Astrocyte (in vitro differentiated cells and primary cell): ENCODE measurements around the gene PRKG1. TPM values are rescaled to one million over a fixed set of nuclear protein-coding genes. Genes with fewer than 3 reads are reported as not detected.

Experiments
- DNase-seq: peaks from one replicate; pipeline ENCODE4 v3.0.0-alpha.2; 2010; ENCODE audit warnings: low read depth
- FAIRE-seq: peaks from 2 replicates; lab custom pipeline; 2011; peaks lifted over from hg19 to GRCh38; lab: Jason Lieb, UNC
- H2AFZ ChIP-seq: 2 replicates; pipeline ENCODE4 v1.6.0; 2012; ENCODE audit warnings: low read depth, low read length, inconsistent platforms
- H3K27ac ChIP-seq: 2 replicates; pipeline ENCODE4 v1.5.1; 2011; ENCODE audit warnings: low read depth, low read length, inconsistent platforms
- H3K27me3 ChIP-seq: 2 replicates; pipeline ENCODE4 v1.6.0; 2011; ENCODE audit warnings: low read length, inconsistent platforms; ENCODE audit not compliant: insufficient read depth
- H3K36me3 ChIP-seq: 2 replicates; pipeline ENCODE4 v1.5.1; 2011; ENCODE audit warnings: low read length, inconsistent platforms; ENCODE audit not compliant: insufficient read depth
- H3K4me1 ChIP-seq: 2 replicates; pipeline ENCODE4 v1.5.1; 2011; ENCODE audit warnings: low read length, inconsistent platforms; ENCODE audit not compliant: insufficient read depth
- H3K4me2 ChIP-seq: 2 replicates; pipeline ENCODE4 v1.6.0; 2012; ENCODE audit warnings: low read length, inconsistent platforms
- H3K4me3 ChIP-seq: 2 replicates; pipeline ENCODE4 v1.5.1; 2011; ENCODE audit warnings: low read depth, mild to moderate bottlenecking, low read length, inconsistent platforms; ENCODE audit not compliant: insufficient read depth
- H3K79me2 ChIP-seq: 2 replicates; pipeline ENCODE4 v1.6.0; 2012; ENCODE audit warnings: mild to moderate bottlenecking, low read length, inconsistent platforms; ENCODE audit not compliant: insufficient read depth
- H3K9ac ChIP-seq: 2 replicates; pipeline ENCODE4 v1.6.0; 2012; ENCODE audit warnings: mild to moderate bottlenecking, low read length, inconsistent platforms
- H3K9me3 ChIP-seq: 2 replicates; pipeline ENCODE4 v1.5.1; 2012; ENCODE audit warnings: low read depth, mild to moderate bottlenecking, low read length, inconsistent platforms; ENCODE audit not compliant: insufficient read depth
- H4K20me1 ChIP-seq: 2 replicates; pipeline ENCODE4 v1.6.0; 2012; ENCODE audit warnings: low read length, inconsistent platforms; ENCODE audit not compliant: insufficient read depth
- H3K27ac Mint-ChIP-seq: one replicate; pipeline ENCODE4 v1.8.0; 2021; ENCODE audit warnings: mild to moderate bottlenecking, mixed read lengths; ENCODE audit not compliant: unreplicated experiment
- H3K27me3 Mint-ChIP-seq: one replicate; pipeline ENCODE4 v1.8.0; 2021; ENCODE audit warnings: low read depth, mixed read lengths; ENCODE audit not compliant: unreplicated experiment
- H3K36me3 Mint-ChIP-seq: one replicate; pipeline ENCODE4 v1.8.0; 2021; ENCODE audit warnings: low read depth, mixed read lengths; ENCODE audit not compliant: unreplicated experiment
- H3K4me1 Mint-ChIP-seq: one replicate; pipeline ENCODE4 v1.8.0; 2021; ENCODE audit warnings: low read depth, mixed read lengths; ENCODE audit not compliant: unreplicated experiment
- H3K4me3 Mint-ChIP-seq: one replicate; pipeline ENCODE4 v1.8.0; 2021; ENCODE audit warnings: mild to moderate bottlenecking, moderate library complexity, mixed read lengths; ENCODE audit not compliant: unreplicated experiment
- H3K9me3 Mint-ChIP-seq: one replicate; pipeline ENCODE4 v1.8.0; 2021; ENCODE audit warnings: mild to moderate bottlenecking, mixed read lengths; ENCODE audit not compliant: unreplicated experiment
- CTCF ChIP-seq: IDR thresholded peaks from 2 replicates; pipeline ENCODE4 v1.5.1; 2011; ENCODE audit warnings: low read depth, mild to moderate bottlenecking, inconsistent platforms, low read length, moderate library complexity; ENCODE audit not compliant: insufficient read depth
- EZH2 ChIP-seq: IDR thresholded peaks from 2 replicates; pipeline ENCODE4 v1.6.1; 2012; ENCODE audit warnings: mild to moderate bottlenecking, low read length, inconsistent platforms; ENCODE audit not compliant: insufficient read depth
- total RNA-seq: library from RNA; stranded (reverse); gene quantifications from 2 replicates; pipeline ENCODE4 v1.2.1, GENCODE V29; 2021

PRKG1 gene
- total RNA-seq, 1 donor from 2014 or later = 3.1 TPM

GRCh38 chr10:52050429-52051047 lies 976.3 kb downstream of the PRKG1 start:
- no peaks in the 10 kb centered on the region for H3K27me3 Mint-ChIP-seq
- no peak for FAIRE-seq

GRCh38 chr10:52053497-52053896 lies 979.2 kb downstream of the PRKG1 start:
- no peak overlapping the region for H3K4me3 ChIP-seq
- no peak overlapping the region for H3K27ac Mint-ChIP-seq
- no peaks in the 10 kb centered on the region for H3K27me3 Mint-ChIP-seq
- FAIRE-seq = no peak
- no peaks in the 10 kb centered on the region for H3K4me1 ChIP-seq
- H4K20me1 ChIP-seq = no peaks in the 10 kb centered on the region
- no peak for DNase-seq
- no peaks in the 10 kb centered on the region for H3K36me3 ChIP-seq
- H3K9me3 ChIP-seq = no peaks in the 10 kb centered on the region
- no peaks in the 10 kb centered on the region for H3K79me2 ChIP-seq
- H2AFZ ChIP-seq = no peak overlapping the region
- no peaks in the 10 kb centered on the region for H3K4me1 Mint-ChIP-seq
- H3K36me3 Mint-ChIP-seq = no peaks in the 10 kb centered on the region
- no peak overlapping the region for H3K4me2 ChIP-seq
- TF ChIP-seq CTCF = no peak
- TF ChIP-seq EZH2 = no peak
- no peaks in the 10 kb centered on the region for H3K27me3 ChIP-seq
- no peak overlapping the region for H3K9ac ChIP-seq
- no peak overlapping the region for H3K27ac ChIP-seq
- H3K9me3 Mint-ChIP-seq = peaks cover 2% of the 10 kb centered on the region
- H3K4me3 Mint-ChIP-seq = no peak overlapping the region

More at GRCh38 chr10:52050429-52051047, 976.3 kb downstream of the PRKG1 start:
- Mint-ChIP-seq H3K4me3 (no peak overlapping the region), H3K36me3 (no peaks in the 10 kb centered on the region), H3K9me3 (peaks cover 2% of the 10 kb centered on the region), H3K27ac (no peak overlapping the region), H3K4me1 (peaks cover 3% of the 10 kb centered on the region)
- H3K4me2 ChIP-seq = no peak overlapping the region
- no peak overlapping the region for H2AFZ ChIP-seq
- H3K27me3 ChIP-seq = no peaks in the 10 kb centered on the region
- no peak overlapping the region for H3K9ac ChIP-seq
- TF ChIP-seq EZH2 = no peak
- no peak for TF ChIP-seq CTCF
- no peak overlapping the region for H3K4me3 ChIP-seq
- H4K20me1 ChIP-seq = no peaks in the 10 kb centered on the region
- H3K36me3 ChIP-seq = no peaks in the 10 kb centered on the region
- H3K9me3 ChIP-seq = no peaks in the 10 kb centered on the region
- H3K27ac ChIP-seq = no peak overlapping the region
- no peak for DNase-seq
- H3K4me1 ChIP-seq = no peaks in the 10 kb centered on the region
- no peaks in the 10 kb centered on the region for H3K79me2 ChIP-seq

- no peak overlapping the region for H3K4me2 ChIP-seq
- no peaks in the 10 kb centered on the region for H4K20me1 ChIP-seq
- FAIRE-seq = no peak
- H3K27me3 Mint-ChIP-seq = no peaks in the 10 kb centered on the region
- no peak overlapping the region for H3K9ac ChIP-seq
- no peak for DNase-seq
- H3K27ac Mint-ChIP-seq = no peak overlapping the region
- H3K9me3 Mint-ChIP-seq = no peaks in the 10 kb centered on the region
- no peak overlapping the region for H3K4me3 Mint-ChIP-seq
- H3K36me3 Mint-ChIP-seq = no peaks in the 10 kb centered on the region
- H2AFZ ChIP-seq = no peak overlapping the region
- H3K36me3 ChIP-seq = no peaks in the 10 kb centered on the region
- H3K27me3 ChIP-seq = no peaks in the 10 kb centered on the region
- H3K27ac ChIP-seq = no peak overlapping the region
- no peak for TF ChIP-seq EZH2
- no peak for TF ChIP-seq CTCF
- H3K4me1 ChIP-seq = no peaks in the 10 kb centered on the region
- no peak overlapping the region for H3K4me3 ChIP-seq
- no peaks in the 10 kb centered on the region for H3K79me2 ChIP-seq
- H3K9me3 ChIP-seq = no peaks in the 10 kb centered on the region
- H3K4me1 Mint-ChIP-seq = no peaks in the 10 kb centered on the region
Observed at GRCh38 chr10:52056291-52056690, 982.0 kb downstream of the PRKG1 start.
